NCI-H1105 treated with DMSO at 0.1 percent for 48 hours (cell line): ENCODE data around the gene LCK.

Experiments used
- DNase-seq: peaks from one replicate; lab custom pipeline; 2025; lab: John Stamatoyannopoulos, UW

LCK gene

GRCh38 chr1:32321712-32322291 lies 70.7 kb downstream of the LCK start:
- DNase-seq = no peak

DNA sequence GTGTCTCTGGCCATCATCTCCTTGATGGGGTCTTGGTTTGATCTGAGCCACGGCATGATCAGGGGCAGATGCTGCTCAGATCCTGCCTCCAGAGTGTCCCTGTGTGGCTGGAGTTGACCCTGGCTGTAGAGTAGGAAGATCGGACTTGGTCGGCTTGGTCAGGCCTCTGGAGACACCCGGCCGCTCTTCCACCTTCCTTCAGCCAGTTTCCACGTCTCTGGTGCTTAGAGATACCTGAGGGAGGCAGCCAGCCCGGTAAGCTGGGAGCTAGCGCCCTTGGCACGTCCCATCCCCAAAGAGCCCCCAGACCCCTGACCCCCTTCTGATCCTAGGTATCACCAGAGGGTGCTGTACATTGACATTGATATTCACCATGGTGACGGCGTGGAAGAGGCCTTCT lies 76.1 kb downstream of the LCK start:
- DNase-seq = no peak

DNA sequence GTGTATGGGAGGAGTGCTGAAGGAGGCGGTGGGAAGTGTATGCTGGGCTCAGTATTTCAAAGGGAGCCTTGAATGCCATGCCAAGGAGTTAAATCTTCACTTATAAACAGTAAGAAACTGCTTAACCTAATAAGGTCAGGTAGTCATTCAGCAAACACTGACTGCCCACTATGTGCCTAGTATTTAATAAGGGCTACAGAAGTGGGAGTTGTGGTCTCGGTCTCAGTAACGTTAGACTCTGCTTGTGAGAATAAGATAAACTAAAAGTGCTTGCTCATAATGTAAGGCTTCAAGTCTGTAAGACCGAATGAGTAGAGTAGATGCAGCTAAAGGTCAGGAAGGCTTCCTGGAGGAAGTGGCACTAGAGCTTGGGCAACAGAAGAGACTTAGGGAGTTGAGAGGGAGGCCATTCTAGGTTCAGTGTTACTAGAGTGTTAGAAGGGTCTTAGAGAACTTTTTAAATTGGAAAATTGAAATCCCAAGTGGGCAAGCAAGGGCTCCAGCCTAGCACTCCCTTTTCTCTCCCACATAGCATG lies 78.9 kb downstream of the LCK start:
- DNase-seq = no peak

DNA sequence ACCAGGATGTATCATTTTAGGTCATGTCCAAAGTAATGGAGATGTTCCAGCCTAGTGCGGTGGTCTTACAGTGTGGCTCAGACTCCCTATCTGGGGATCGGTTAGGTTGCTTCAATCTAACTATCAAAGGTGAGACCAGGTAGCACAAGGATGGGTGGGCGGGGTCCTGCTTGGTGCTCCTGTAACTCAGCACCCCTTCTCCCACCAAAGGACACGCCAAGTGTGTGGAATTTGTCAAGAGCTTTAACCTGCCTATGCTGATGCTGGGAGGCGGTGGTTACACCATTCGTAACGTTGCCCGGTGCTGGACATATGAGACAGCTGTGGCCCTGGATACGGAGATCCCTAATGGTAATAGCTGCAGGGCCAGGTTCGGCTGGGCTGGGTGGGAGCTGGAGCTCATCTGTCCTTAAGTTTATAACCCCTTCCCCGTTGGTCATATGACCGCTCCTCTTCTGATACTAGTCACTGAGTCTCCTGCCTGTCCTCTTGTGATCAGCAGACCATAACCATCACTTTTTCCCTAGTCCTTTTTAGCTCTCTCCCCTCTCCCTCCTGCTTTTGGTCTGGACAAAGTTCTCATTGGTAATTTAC lies 79.6 kb downstream of the LCK start:
- DNase-seq = no peak

DNA sequence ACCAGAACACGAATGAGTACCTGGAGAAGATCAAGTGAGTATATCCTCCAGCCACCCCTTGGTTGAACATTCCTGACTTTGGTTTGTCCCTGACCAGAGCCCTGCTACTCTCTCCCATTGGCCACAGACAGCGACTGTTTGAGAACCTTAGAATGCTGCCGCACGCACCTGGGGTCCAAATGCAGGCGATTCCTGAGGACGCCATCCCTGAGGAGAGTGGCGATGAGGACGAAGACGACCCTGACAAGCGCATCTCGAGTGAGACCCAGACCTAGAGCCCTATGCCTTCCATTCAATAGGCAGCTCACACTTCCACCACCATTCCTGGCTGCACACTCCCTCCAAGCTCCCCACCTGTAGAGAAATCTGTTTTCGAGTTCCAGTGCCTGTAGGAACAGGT lies 80.5 kb downstream of the LCK start:
- no peak for DNase-seq

GRCh38 chr1:32332290-32333079 lies 81.4 kb downstream of the LCK start:
- no peak for DNase-seq

DNA sequence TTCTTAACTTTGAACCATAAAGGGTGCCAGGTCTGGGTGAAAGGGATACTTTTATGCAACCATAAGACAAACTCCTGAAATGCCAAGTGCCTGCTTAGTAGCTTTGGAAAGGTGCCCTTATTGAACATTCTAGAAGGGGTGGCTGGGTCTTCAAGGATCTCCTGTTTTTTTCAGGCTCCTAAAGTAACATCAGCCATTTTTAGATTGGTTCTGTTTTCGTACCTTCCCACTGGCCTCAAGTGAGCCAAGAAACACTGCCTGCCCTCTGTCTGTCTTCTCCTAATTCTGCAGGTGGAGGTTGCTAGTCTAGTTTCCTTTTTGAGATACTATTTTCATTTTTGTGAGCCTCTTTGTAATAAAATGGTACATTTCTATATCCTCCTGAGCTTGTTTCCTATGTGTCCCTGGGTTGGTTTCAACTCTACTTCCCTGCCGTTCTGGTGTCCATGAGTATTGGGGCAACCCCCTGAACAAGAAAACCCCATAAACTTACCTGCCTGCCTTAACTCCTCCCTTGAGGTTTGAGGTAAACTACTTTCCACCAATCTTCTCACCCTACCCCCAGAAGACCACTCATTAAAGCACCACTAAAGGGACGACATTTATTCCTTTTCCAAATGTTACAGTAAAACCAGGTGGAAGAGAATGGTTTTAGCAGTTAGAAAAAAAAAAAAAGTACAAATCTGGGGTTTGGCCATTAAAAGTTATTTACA lies 82.3 kb downstream of the LCK start:
- DNase-seq = no peak

DNA sequence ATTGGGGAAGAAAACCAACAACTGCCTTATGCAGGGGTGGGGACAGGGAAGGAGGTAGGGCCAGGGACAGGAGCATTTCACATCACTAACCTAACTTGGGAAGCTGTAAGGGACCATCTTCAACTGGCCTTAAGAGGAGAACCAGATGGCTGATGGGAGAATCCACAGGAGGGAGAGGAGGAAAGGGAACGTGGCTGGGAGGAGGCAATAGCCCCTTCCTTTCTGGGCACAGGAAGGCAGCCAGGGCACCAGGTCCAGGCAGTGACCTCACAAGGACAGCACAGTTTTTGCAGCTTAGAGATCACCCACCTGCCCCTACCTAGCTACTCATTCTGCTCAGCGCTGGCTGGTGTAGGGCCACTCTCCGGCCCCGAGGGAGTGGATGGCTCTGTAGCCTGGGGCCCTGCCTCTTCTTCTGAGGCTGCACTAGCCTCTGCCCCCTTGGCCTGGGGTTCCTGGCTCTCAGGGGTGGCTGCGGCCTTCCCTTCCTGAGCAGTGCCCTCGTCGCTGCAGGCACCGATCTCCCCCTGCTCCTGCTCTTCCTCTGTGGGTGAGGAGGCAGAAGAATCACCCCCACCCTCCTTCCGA lies 83.3 kb downstream of the LCK start:
- no peak for DNase-seq

DNA sequence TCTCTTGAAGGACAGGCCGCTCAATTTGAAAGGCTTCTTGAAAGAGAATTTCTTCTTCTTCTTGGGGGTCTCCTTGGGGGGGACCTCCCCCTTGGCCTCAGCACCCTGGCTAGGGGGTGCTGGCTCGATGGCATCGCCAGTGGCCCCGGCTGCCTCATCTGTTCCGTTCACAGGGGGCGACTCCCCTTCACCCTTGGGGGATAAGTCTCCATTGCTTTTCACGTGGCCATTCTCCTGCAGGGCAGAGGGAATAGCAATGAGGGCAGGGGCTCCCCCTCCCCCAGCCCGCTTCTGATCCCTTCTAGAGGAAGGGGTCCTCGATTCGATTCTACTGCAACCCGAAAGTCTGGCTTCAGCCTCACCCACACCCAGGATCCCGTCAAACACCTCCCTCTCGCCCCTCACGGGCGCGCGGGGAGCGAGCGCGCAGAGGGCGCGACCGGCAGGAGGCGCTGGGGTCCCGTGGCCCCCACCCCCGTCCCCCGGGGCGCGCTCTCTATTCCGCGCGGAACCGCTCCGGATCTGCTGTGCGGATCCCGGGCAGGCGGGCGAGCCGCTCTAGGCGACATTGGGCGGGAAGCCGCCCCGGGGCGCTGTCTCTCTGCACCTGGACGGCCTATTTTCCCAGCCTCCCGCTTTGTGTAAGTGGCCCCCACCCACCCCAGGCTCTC lies 83.9 kb downstream of the LCK start:
- peak; percentile 24 for DNase-seq

DNA sequence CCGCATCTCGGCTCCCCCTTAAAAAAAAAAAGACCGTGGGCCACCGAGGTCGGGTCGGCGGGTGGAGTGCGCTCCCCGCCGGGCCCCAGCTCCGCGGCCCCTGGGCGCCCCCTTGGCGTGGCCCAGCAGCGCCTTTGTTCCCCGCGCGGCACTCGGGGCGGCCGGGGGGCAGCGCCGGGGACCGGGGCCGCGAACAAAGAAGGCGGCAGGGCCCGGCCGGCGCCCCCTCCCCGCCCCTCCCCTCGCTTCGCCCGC lies 84.4 kb downstream of the LCK start:
- no peak for DNase-seq
